Activated CD8-positive, alpha-beta memory T cell treated with anti-CD3 and anti-CD28 coated beads, Interleukin-2, amount 50 U/mL, for 1 hour (primary cell): ENCODE data around the gene KCNQ1OT1.

ENCODE experiments used
- DNase-seq: peaks from one replicate; pipeline ENCODE4 v3.0.0-alpha.2; 2020; ENCODE audit errors: extremely low read depth

KCNQ1OT1 gene

DNA sequence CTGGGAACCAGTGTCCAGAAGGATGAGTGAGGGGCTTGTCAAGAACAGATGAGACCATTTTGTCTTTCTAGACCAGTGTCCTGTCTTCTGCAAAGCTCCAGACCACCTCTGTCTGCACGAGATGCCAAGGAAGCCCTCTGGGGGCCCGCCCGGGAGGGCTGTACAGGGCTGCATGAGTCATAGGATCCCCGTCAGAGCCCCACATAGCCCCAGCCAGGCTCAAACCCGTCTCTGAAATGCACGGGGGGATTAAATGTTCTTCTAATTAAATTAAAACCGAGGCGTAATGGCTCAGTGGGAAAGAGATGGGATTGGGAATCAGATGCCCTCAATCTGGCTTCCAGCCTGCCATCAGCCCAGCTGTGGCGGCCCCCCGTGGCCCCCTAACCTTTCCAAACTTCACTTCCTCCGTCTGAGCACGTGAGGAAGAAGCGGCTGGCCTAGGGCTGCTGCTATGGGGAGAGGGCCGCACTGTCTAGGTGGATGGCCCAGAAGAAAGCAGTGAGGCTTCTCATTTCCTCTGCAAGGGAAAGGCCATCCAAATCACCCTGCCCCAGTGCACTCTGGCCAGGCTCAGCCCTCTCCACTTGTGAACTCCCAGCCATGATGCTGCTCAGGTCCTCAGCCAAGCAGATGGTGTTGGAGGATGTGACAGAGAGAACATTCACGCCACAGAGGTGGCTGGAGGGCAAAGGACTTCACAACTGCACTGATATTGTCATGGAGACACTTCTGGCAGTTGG lies 32.8 kb downstream of the KCNQ1OT1 start:
- DNase-seq, result no peak

- DNase-seq, result no peak
Measured at GRCh38 chr11:2666401-2666741, 33.4 kb downstream of the KCNQ1OT1 start.

DNA sequence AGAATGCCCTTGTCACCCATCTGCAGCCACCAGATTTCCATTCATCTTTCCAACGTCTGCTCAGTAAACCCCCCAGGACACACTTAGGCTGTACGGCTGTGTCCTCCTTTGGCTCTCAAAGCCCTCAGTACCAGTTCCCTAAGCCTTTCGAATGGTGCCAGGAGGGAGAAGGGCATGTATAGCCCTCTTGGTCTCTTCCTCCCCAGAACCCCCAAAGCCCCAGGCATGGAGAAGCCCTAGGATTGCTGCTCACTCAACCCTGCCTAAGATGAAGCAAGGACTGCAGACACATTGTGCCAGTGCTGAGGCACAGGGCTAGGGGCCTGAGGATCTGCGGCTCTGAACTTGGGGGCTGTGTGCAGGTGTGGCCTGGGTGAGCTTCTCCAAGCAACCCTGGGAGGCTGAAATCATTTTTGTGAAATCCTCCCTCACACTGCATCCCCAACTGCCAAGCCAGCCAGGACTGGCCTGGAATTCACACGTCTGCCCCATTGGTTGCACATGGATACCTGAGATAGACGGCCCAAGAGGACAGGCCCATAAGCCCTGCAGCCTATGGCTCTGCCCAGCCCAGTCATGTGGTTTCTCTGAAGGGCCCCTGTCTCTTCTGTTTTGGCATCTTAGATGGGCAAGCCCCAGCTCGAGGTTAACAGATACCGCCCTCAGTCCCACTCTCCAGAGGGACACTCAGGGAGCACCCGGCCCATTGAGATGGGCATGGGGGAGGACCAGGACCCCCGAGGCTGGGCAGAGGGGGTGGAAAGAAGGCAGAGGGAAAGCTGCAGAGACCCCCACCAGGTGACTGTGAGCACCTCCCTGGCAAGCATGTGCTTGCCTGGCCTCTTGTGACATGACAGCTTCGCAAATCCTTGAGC lies 34.0 kb downstream of the KCNQ1OT1 start:
- no peak for DNase-seq

GRCh38 chr11:2664791-2665525 lies 34.8 kb downstream of the KCNQ1OT1 start:
- DNase-seq, result no peak

- DNase-seq, result no peak
Measured at GRCh38 chr11:2664376-2664775, 35.4 kb downstream of the KCNQ1OT1 start.

DNA sequence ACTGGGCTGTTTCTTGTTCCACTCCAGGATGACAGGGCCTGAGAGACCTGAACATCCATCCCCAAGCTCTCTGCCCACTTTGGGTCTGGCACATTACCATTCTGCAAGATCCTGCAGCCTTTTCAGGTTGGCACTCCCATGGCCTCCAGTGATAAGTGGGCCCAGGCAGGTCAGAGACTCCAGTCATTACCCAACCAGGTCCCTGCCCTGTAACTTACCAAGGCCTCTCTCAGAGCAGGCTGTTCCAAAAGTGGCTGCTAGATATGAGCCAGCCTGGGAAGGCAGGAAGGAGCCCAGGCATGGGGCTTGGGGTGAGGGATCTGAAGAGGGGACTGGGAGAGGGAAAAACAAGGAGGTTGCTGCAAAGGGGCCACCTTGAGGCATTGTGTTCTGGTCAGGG lies 35.9 kb downstream of the KCNQ1OT1 start:
- no peak for DNase-seq

DNA sequence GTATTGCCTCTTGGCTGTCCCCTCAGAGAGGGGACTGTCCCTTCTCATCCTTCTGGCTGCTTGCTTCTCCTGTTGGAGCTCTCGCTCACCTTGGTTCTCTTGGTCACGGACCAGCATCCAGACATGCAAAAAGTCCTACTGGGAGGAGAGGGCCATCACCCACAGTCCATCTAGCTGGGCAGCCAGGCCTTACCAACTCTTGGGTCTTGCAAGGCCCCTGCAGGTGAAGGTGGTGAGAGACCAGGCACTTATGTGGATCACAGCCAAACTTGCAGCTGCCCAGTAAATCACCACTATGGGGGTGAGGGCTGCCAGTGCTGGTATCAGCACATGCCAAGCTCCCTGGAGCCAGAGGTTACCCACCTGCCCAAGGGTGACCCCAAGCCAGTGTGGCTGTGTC lies 36.3 kb downstream of the KCNQ1OT1 start:
- DNase-seq, result no peak

GRCh38 chr11:2662430-2663299 lies 37.1 kb downstream of the KCNQ1OT1 start:
- DNase-seq, result no peak

- DNase-seq, result no peak
Measured at GRCh38 chr11:2662024-2662312, 37.8 kb downstream of the KCNQ1OT1 start.

DNA sequence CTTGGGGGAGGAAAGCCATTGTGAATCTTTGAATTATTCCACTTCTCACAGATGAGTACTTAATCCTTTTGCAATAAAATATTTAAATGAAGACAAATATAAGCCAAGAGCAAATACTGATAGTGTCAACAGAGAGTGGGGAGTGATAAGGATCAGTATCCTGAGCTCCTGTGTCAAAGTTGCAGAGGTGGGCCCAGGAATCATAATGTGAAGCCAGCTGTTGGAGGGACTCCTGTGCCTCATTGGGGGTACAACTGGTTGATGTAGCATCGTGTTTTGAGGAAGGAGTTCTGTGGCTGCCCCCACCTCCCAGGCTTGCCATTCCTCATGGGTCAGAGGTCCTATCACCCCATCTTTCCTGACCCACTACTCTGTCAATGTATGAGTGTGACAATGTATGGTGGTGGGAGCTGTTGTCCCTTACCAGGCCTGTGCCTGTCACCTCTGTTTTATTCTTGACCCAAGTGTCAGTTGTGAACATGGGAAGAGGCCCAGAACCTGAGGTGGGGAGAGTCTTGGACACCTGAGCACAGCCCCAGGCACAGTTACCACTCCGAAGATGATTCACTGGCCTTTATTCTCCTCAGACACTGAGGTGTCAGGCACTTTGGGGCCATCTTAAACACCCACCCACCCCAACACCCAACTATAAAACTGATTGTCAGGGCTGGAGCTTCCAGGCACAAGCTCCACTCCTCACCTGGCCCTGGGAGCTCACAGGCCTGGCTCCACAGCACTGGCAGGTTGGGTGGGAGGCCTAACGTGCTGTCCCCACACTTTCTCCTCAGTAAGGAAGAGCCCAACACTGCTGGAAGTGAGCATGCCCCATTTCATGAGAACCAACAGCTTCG lies 38.4 kb downstream of the KCNQ1OT1 start:
- DNase-seq, result no peak

DNA sequence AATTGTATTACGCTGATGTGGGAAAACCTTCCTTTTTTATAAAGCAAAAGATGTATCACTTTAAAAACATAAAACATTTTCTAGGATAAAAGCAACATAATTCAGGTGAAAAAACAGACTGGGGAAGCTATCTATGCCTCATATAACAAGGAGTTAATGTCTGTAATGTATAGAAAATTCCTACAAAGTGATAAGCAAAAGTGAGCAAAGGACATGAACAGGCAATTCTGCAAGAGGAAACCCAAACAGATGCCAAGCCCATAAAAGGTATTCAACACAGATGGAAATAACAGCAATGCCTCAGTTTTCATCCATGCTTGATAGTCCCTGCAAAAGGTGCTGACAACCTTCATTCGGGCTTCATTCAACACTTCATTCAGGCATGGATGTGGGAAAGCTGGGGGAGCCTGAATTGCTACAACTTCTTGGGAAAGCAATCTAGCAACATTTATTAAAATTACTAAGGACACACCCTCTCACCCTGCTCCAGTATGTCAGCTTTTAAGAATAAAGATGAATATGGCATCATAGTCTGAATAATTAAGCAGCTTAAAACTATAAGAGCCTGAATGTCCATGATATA lies 39.3 kb downstream of the KCNQ1OT1 start:
- DNase-seq, result no peak

GRCh38 chr11:2657697-2658284 lies 42.0 kb downstream of the KCNQ1OT1 start:
- DNase-seq, result no peak

GRCh38 chr11:2656859-2657258 lies 42.9 kb downstream of the KCNQ1OT1 start:
- no peak for DNase-seq

- no peak for DNase-seq
Measured at GRCh38 chr11:2655834-2656622, 43.8 kb downstream of the KCNQ1OT1 start.

- no peak for DNase-seq
Measured at GRCh38 chr11:2655016-2655719, 44.6 kb downstream of the KCNQ1OT1 start.

- DNase-seq, result no peak
Measured at GRCh38 chr11:2653930-2654739, 45.7 kb downstream of the KCNQ1OT1 start.

- DNase-seq, result no peak
Measured at GRCh38 chr11:2653198-2653551, 46.6 kb downstream of the KCNQ1OT1 start.
